Fibroblast of the aortic adventitia (primary cell): ENCODE measurements around the gene HNRNPC. TPM values are rescaled to one million over a fixed set of nuclear protein-coding genes. Genes with fewer than 3 reads are reported as not detected.

Source experiments
- DNase-seq: peaks from one replicate; pipeline ENCODE4 v3.0.0-alpha.2; 2010; ENCODE audit warnings: low read depth
- H3K4me3 ChIP-seq: 2 replicates; pipeline ENCODE4 v1.5.1; 2011; ENCODE audit warnings: low read depth, mild to moderate bottlenecking, control low read depth, low read length, moderate library complexity
- CTCF ChIP-seq: IDR thresholded peaks from 2 replicates; pipeline ENCODE4 v1.5.1; 2011; ENCODE audit warnings: mild to moderate bottlenecking, low read length, control low read depth, inconsistent platforms; ENCODE audit not compliant: insufficient read depth
- total RNA-seq: library from RNA; depleted of rRNA; stranded (reverse); fragments of >200 nt; gene quantifications from 2 replicates; pipeline ENCODE4 v1.2.3, GENCODE V29; 2012; ENCODE audit warnings: low replicate concordance

HNRNPC gene
- total RNA-seq, 1 donor: 458 TPM

GRCh38 chr14:21255385-21256101 lies 13.7 kb downstream of the HNRNPC start:
- H3K4me3 ChIP-seq: no peak overlapping the region
- peak; percentile 38 for DNase-seq
- no peak for TF ChIP-seq CTCF

DNA sequence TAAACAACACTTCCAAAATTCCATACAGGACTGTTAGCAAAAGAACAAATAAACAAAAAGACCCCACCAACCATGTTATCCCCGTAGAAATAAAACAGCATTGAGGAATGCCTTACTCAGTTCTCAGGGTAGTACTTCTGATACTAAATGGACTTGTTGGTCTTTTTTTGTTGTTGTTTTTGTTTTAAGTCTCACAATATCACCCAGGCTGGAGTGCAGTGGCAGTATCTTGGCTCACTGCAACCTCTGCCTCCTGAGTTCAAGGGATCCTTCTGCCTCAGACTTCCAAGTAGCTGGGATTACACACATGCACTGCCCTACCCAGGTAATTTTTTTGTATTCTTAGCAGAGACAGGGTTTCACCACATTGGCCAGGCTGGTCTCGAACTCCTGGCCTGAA lies 17.1 kb downstream of the HNRNPC start:
- DNase-seq: no peak
- no peak for TF ChIP-seq CTCF
- H3K4me3 ChIP-seq: no peak overlapping the region

DNA sequence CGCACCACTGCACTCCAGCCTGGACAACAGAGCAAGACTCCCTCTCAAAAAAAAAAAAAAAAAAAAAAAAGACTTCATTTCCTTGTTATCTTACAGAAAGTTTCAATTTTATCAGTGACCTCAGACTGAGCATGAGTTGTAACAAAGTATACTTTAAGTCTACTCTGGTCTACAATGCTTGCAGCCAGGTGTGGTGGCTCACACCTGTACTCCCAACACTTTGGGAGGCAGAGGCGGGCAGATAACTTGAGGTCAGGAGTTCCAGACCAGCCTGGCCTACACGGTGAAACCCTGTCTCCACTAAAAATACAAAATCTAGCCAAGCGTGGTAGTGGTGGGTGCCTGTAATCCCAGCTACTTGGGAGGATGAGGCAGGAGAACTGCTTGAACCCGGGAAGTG lies 18.0 kb downstream of the HNRNPC start:
- no peak overlapping the region for H3K4me3 ChIP-seq
- TF ChIP-seq CTCF: no peak
- no peak for DNase-seq

- DNase-seq: no peak
- TF ChIP-seq CTCF: no peak
Measured at GRCh38 chr14:21248739-21249411, 20.4 kb downstream of the HNRNPC start.

GRCh38 chr14:21248338-21248737 lies 20.9 kb downstream of the HNRNPC start:
- H3K4me3 ChIP-seq: no peak overlapping the region
- no peak for DNase-seq
- TF ChIP-seq CTCF: no peak

More at GRCh38 chr14:21248739-21249411, 20.4 kb downstream of the HNRNPC start:
- no peak overlapping the region for H3K4me3 ChIP-seq

DNA sequence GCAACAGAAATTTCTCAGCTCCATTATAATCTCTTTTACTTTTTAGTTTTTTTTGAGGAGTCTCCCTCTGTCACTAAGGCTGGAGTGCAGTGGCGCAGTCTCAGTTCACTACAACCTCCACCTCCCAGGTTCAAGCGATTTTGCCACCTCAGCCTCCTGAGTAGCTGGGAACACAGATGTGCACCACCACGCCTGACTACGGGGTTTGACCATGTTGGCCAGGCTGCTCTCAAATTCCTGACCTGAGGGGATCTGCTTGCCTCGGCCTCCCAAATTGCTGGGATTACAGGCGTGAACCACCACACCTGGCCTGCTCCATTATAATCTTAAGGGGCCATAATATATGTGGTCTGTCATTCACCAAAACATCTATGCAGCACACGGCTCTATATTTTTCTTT lies 23.4 kb downstream of the HNRNPC start:
- TF ChIP-seq CTCF: no peak
- no peak for DNase-seq
- H3K4me3 ChIP-seq: no peak overlapping the region
